Endometrial microvascular endothelial cells (primary cell): ENCODE measurements around the gene PODXL. TPM values are rescaled to one million over a fixed set of nuclear protein-coding genes. Genes with fewer than 3 reads are reported as not detected.
"Not testable (repeated sequence)": the region's sequence is repeated elsewhere in the genome, so short reads cannot be mapped to it uniquely, and the experiment has no call there.

Experiments used
- in situ Hi-C: cut with HindIII; loops from 2 replicates; pipeline ENCODE4 v1.10.0; 2017; ENCODE audit warnings: low sequenced_read_pairs, low pct_unique_long_range_greater_than_20kb; ENCODE audit errors: inconsistent ontology term
- total RNA-seq: library from RNA; depleted of rRNA; stranded (reverse); fragments of >200 nt; gene quantifications from one replicate; pipeline ENCODE4 v1.2.3, GENCODE V29; 2015; ENCODE audit errors: inconsistent ontology term

Gene PODXL
- total RNA-seq, 1 donor from 2014 or later, result 150 TPM

- in situ Hi-C loops, result no loop called here
Observed at GRCh38 chr7:131471250-131472004, 85.0 kb downstream of the PODXL start.

DNA sequence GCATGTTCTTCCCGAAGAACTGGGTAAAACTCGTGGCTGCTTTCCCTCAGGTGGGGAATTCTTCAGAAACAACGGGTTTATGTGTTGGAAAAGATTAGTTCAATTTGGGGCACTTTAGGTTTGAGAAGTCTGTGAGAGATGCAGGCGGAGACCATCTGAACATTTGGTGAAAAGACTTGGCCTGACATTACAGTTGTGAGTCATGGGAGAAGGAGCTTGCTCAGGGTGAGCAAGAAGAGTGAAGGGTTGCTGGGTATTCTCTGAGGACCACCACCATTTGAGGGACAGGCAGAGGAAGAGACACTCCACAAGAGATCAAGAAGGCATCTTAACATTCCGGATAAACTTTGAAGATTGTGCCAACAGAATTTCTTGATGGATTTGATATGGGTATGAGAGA lies 88.6 kb downstream of the PODXL start:
- in situ Hi-C loops, result no loop called here

- in situ Hi-C loops, result no loop called here
Observed at GRCh38 chr7:131466735-131467365, 89.6 kb downstream of the PODXL start.

DNA sequence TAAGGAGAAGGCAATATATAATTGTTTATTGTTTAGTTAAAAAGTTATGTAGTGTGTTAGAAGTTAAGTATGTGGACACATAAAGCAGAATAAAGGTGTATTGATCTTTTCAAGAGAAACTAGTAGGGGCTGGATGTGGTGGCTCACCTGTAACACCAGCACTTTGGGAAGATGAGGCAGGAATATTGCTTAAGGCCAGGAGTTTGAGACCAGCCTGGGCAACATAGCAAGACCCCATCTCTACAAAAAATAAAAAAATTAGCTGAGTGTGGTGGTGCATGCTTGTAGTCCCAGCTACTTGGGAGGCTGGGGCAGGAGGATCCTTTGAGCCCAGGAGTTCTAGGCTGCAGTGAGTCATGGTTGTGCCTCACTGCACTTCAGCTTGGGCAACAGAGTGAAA lies 93.7 kb downstream of the PODXL start:
- in situ Hi-C loops, result not testable (repeated sequence)

DNA sequence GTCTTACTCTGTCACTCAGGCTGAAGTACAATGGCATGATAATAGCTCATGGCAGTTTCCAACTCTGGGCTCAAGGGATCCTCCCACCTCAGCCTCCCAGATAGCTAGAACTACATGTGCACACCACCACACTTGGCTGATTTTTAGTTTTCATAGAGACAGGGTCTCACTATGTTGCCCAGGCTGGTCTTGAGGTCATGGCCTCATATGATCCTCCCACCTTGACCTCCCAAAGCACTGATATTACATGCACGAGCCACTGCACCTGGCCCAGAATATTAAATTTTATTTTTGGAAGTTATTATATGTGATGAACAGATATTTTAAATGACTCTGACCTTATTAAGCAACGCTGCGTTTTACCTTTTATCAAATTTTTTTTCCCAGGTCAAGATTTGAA lies 94.4 kb downstream of the PODXL start:
- in situ Hi-C loops, result no loop called here

DNA sequence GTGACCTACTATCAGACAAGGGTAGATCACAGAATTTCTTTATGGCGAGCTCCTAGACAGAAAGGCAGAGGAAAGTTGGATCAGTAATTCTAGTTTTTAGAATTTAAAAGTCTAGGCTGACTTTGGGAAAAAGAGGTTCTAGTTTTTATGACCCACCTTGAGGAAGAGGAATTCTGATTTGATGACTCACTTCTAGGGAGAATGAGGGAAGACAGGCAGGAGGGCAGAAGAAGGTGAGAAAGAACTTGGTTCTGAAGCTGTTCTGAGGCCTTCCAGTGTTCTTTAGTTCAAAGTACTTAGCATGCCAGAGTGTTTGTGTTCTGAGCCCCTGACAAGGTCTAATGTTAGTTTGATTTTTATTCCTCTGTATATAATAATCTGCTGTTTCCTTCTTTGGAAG lies 97.2 kb downstream of the PODXL start:
- in situ Hi-C loops, result no loop called here

DNA sequence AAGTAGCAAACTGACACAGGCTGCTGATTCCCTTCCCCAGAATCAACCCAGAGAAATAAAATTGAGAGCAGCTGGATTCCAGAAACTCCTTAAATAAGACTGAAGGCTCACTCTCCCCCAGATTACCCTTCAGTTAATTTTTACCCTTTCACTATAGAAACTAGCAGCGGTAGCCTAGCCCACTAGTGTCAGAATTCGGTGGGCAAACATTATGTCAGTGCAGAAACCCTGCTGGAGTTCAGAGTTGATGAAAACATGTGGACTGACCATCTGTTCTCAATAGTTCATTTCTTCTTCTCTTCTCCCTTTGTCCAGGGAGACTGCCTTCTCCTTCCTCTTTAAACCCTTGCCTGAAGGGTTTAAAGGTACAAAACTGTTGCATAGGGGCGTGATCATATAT lies 100.1 kb downstream of the PODXL start:
- in situ Hi-C loops, result no loop called here

GRCh38 chr7:131455546-131455945 lies 100.9 kb downstream of the PODXL start:
- in situ Hi-C loops, result no loop called here

- in situ Hi-C loops, result no loop called here
Observed at GRCh38 chr7:131455001-131455400, 101.4 kb downstream of the PODXL start.

DNA sequence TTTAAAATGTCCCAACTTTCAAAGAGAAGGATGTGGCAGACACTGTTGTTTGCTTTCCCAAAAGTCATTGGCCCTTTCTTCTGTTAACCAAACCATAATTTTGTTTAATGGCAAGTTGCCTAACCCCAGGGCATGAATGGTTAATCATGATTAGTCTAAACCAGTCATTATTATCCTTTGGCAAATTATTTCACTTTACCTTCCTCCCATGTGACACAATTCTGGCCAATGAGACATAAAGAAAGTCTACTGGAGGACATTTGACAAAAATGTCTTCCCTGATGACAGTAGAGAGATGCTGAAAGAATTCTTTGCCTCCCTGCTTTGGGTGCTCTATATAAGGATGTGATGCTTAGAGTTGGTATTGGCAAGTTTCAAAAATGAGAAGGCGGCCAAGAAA lies 101.9 kb downstream of the PODXL start:
- in situ Hi-C loops, result no loop called here

Other genes starting within 250 kb of the PODXL start
- 30.8 TPM for gene MKLN1, start 228.8 kb downstream of the PODXL start, total RNA-seq